WI38 (cell line): ENCODE results near the gene FJX1.

Source experiments
- H3K4me3 ChIP-seq: 2 replicates; pipeline ENCODE4 v1.5.1; 2011; ENCODE audit warnings: low read depth, mild to moderate bottlenecking, control low read depth, low read length
- CTCF ChIP-seq: IDR thresholded peaks from 2 replicates; pipeline ENCODE4 v1.5.1; 2012; ENCODE audit warnings: low read depth, mild to moderate bottlenecking, control low read depth, low read length

FJX1 gene

DNA sequence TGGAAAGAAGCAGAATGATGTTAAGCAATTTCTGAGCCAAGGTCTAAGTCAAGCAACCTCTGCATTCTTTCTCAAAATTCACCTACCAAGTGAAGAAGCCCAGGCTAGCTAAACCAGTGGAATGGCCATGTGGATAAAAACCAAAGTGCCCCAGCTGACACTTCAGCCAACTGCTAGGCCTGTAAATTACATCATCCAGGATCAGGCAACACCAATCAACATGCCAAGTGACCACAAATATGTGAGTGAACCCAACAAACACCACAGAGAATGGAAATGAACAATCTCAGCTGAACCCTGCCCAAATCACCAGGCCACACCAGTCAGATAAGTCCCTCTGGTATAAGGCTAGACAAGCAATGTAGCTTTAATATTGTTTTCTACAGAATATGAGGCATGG lies 25.1 kb upstream of the FJX1 start:
- no peak overlapping the region for H3K4me3 ChIP-seq
- TF ChIP-seq CTCF: no peak

DNA sequence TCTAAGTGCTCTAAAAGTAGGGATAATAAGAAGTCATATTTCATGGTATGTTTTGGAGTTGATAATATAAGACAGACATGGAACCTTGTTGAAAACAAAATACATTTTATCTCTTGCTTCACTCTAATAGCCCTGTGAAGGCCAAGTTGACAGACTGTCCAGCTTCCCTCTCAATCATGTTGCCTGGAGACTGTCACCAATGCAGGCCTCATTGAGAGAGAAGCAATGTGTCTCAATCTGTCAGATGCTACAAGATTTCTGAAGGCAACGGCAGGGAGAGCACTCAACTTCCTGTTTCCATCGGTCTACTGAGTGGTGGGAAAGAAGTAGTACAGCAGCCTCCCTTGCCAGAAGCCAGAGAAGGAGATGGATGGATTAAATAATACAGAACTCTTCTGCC lies 23.6 kb upstream of the FJX1 start:
- no peak for TF ChIP-seq CTCF

DNA sequence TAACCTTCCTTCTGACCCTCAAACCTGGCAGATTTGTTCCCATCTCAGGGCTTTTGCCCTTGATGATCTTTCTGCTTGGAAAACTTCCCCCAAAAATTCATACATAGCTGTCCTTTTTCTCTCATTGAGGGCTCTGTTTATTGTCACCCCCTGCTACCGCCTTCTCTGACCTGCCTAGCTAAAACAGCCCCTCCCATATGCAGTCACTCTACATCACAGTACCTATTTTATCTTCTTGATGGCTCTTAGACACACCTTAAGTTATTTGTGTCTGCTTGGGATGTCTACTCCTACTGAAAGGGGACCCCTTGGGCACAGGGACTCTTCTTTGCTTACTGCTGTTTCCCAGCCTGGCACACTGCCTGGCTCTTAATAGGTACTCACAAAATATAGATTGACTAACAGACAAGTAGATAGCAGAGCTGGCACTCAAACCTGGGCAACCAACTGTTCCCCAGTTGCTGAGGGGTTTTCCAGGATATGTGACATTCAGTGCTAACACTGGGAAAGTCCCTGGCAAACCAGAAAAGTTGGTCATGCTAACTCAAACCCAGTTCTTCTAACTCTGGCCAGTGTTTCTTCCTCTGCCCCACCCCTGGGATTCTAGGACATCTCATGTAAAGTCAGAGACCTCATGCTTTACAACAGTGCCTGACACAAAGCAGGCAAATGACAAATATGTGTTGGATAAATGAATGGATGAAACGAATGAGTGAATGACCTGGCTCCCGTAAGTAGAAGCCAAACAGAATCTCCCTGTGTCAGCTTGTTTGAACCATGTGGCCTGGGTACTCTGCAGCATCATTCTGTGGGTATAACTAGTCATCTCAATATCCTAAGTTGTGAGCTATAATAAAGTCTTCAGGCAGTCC lies 19.8 kb upstream of the FJX1 start:
- no peak for TF ChIP-seq CTCF
- no peak overlapping the region for H3K4me3 ChIP-seq

More for the DNA sequence above, 23.6 kb upstream of the FJX1 start:
- H3K4me3 ChIP-seq: no peak overlapping the region

GRCh38 chr11:35600331-35600838 lies 17.9 kb upstream of the FJX1 start:
- no peak for TF ChIP-seq CTCF
- no peak overlapping the region for H3K4me3 ChIP-seq

- no peak for TF ChIP-seq CTCF
- H3K4me3 ChIP-seq: no peak overlapping the region
Observed at GRCh38 chr11:35602160-35602793, 16.0 kb upstream of the FJX1 start.

DNA sequence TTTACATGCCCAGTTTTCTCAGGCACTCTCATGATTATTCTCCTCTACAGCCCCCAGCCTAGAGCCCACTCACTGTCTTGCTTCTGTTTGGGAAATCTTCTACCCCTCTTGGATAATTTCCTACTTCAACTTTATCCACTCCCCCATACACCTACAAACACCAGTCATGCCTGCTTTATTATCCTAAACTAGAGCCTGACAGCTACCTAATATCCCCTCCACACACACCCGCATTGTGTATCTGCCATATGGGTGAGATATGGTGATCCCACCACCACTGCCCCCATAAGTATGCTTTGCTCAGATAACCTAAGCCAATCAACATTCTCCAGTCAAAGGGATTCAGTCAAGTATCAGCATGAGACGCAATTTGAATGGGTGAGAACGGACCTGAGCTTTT lies 15.3 kb upstream of the FJX1 start:
- no peak for TF ChIP-seq CTCF
- H3K4me3 ChIP-seq: no peak overlapping the region

GRCh38 chr11:35605706-35606105 lies 12.6 kb upstream of the FJX1 start:
- H3K4me3 ChIP-seq: no peak overlapping the region
- TF ChIP-seq CTCF: no peak
